ENCODE measurements around the gene DCUN1D2. TPM values are rescaled to one million over a fixed set of nuclear protein-coding genes. Genes with fewer than 3 reads are reported as not detected.
A peak's percentile ranks its signal among the peaks of the same experiment; 100 is the strongest.
"Not testable (repeated sequence)": the region's sequence is repeated elsewhere in the genome, so short reads cannot be mapped to it uniquely, and the experiment has no call there.

Gene DCUN1D2
- total and polyA plus RNA-seq, 3 experiments from 2014 or later = 8.8 to 16.8 (median 16.2) TPM

DNA sequence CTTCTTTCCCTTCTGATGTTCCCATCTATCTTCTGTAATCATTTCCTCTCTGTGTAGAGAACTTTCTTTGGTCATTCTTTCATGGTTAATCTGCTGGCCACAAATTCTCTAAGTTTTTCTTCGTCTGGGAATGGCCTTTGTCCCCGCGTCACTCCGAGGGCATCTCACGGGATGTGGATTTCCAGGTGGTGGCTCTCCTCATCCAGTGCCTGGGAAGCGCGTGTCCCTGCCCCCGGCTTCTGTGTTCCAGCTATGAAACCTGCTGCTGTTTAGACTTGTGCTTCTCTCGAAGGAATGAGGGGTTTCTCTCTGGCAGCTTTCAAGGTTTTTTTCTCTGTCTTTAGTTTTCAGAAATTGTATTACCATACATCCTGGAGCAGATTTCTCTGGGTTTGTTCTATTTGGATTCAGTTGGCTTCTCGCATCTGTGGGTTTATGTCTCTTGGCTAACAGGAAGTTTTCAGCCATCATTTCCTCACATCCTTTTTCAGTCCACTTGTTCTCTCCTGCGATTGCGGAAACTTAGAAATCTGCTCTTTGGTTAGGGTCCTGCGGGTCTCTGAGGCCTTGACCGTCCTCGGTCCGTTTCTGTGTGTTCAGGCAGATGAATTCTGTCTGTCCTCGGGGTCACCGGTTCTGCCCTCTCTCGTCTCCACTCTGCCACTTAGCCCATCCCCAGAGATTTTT, 36.9 kb upstream of the DCUN1D2 start:
- no peaks in the 10 kb centered on the region for H3K4me1 ChIP-seq (ENCODE audit: insufficient read depth, low read length)
- POLR2A ChIA-PET = no interaction called here
- no peaks in the 10 kb centered on the region for H3K27me3 Mint-ChIP-seq
- H3K27me3 ChIP-seq (ENCODE audit: insufficient read depth, low read length, poor library complexity, severe bottlenecking) = no peaks in the 10 kb centered on the region
- no peak overlapping the region for H3K4me3 Mint-ChIP-seq
- H3K36me3 Mint-ChIP-seq = peaks cover 5 to 76% (median 27%) of the 10 kb centered on the region in 3 donors
- no peak for DNase-seq
- CTCF ChIA-PET = no interaction called here
- H3K4me3 ChIP-seq (ENCODE audit: low read length) = no peak overlapping the region
- H3K27ac Mint-ChIP-seq = peak overlapping the region in 1 of 8 donors; percentile 61
- H3K36me3 ChIP-seq (ENCODE audit: insufficient read depth, low read length) = peaks cover 11% of the 10 kb centered on the region
- H3K4me1 Mint-ChIP-seq = peaks cover 5 to 8% (median 5%) of the 10 kb centered on the region in 3 donors
- no peaks in the 10 kb centered on the region for H3K9me3 ChIP-seq (ENCODE audit: low read length)
- H3K9me3 Mint-ChIP-seq = no peaks in the 10 kb centered on the region
- H3K27ac ChIP-seq (ENCODE audit: low read depth, low read length) = no peak overlapping the region

DNA sequence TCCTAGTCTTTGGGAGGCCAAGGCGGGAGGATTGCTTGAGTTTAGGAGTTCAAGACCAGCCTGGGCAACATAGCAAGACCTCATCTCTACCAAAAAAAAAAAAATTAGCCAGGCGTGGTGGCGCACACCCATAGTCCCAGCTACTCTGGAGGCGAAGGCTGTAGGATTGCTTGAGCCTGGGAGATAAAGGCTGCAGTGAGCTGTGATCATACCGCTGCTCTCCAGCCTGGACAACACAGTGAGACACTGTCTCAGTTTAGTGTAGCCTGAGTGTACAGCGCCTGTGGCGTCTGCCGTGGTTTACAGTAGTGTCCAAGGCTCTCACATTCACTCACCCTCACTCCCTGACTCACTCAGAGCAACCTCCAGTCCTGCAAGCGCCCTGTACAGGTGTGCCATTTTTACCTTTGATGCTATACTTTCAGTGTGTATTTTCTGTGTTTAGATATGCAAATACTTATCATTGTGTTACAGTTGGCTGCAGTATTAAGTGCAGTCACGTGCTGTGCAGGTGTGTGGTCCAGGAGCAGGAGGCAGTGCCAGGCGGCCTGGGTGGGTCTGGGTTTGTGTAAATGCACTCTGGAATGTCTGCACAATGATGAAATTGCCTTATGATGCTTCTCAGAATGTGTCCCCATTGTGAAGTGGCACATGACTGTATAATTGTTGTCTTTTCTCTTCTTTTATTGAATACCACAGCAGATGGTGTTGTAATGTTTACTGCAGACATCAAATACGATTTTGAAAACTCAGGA, 36.1 kb upstream of the DCUN1D2 start:
- CTCF ChIA-PET = no interaction called here
- H3K9me3 Mint-ChIP-seq = no peaks in the 10 kb centered on the region
- POLR2A ChIA-PET = no interaction called here
- Histone ChIP-seq H3K27me3 (ENCODE audit: insufficient read depth, low read length, poor library complexity, severe bottlenecking) (no peaks in the 10 kb centered on the region), H3K36me3 (ENCODE audit: insufficient read depth, low read length) (peaks cover 11% of the 10 kb centered on the region), H3K4me3 (ENCODE audit: low read length) (no peak overlapping the region), H3K9me3 (ENCODE audit: low read length) (no peaks in the 10 kb centered on the region), H3K4me1 (ENCODE audit: insufficient read depth, low read length) (no peaks in the 10 kb centered on the region), H3K27ac (ENCODE audit: low read depth, low read length) (no peak overlapping the region)
- H3K4me3 Mint-ChIP-seq = no peak overlapping the region
- H3K36me3 Mint-ChIP-seq = peaks cover 5 to 74% (median 27%) of the 10 kb centered on the region in 3 donors
- no peak overlapping the region for H3K27ac Mint-ChIP-seq
- peaks cover 5 to 8% (median 5%) of the 10 kb centered on the region in 3 donors for H3K4me1 Mint-ChIP-seq
- DNase-seq = no peak
- no peaks in the 10 kb centered on the region for H3K27me3 Mint-ChIP-seq

DNA sequence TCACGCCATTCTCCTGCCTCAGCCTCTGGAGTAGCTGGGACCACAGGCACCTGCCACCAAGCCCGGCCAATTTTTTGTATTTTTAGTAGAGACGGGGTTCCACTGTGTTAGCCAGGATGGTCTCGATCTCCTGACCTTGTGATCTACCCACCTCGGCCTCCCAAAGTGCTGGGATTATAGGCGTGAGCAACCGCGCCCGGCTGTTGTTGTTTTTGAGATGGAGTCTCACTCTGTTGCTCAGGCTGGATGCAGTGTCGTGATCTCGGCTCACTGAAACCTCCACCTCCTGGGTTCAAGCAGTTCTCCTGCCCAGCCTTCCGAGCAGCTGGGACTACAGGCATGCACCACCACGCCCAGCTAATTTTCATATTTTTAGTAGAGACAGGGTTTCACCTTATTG, 31.9 kb upstream of the DCUN1D2 start:
- H3K9me3 ChIP-seq (ENCODE audit: low read length); H3K27ac ChIP-seq (ENCODE audit: low read depth, low read length); H3K36me3 ChIP-seq (ENCODE audit: insufficient read depth, low read length); H3K4me3 Mint-ChIP-seq; DNase-seq; H3K27me3 ChIP-seq (ENCODE audit: insufficient read depth, low read length, poor library complexity, severe bottlenecking); H3K27me3 Mint-ChIP-seq; H3K9me3 Mint-ChIP-seq; POLR2A ChIA-PET; H3K27ac Mint-ChIP-seq; CTCF ChIA-PET; H3K4me3 ChIP-seq (ENCODE audit: low read length); H3K4me1 ChIP-seq (ENCODE audit: insufficient read depth, low read length): not testable (repeated sequence)
- peaks cover 13 to 22% (median 15%) of the 10 kb centered on the region in 3 donors for H3K4me1 Mint-ChIP-seq
- peaks cover 6 to 48% (median 20%) of the 10 kb centered on the region in 3 donors for H3K36me3 Mint-ChIP-seq

DNA sequence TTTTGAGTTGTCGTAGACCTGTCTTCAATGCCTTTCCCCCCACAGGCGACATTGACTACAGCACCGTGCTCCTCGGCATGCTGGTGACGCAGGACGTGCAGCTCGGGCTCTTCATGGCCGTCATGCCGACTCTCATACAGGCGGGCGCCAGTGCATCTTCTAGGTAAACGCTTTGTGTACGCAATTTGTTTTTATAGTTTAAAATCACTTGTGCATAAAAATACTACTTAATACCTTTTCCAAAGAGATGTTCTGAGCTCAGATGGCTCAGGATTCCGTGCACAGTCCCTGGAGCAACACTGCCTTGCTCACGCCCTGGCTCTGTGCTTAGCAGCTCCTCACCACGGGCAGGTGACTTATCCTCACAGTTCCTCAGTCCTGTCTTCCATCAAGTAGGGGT, 30.1 kb upstream of the DCUN1D2 start:
- Mint-ChIP-seq H3K4me1 (peaks cover 15 to 29% (median 18%) of the 10 kb centered on the region in 3 donors), H3K4me3 (no peak overlapping the region), H3K9me3 (no peaks in the 10 kb centered on the region), H3K27ac (peak overlapping the region in 1 of 8 donors; percentile 47), H3K36me3 (peaks cover 6 to 43% (median 15%) of the 10 kb centered on the region in 3 donors), H3K27me3 (no peaks in the 10 kb centered on the region)
- Histone ChIP-seq H3K27me3 (ENCODE audit: insufficient read depth, low read length, poor library complexity, severe bottlenecking) (no peaks in the 10 kb centered on the region), H3K4me1 (ENCODE audit: insufficient read depth, low read length) (no peaks in the 10 kb centered on the region), H3K27ac (ENCODE audit: low read depth, low read length) (no peak overlapping the region), H3K4me3 (ENCODE audit: low read length) (no peak overlapping the region), H3K9me3 (ENCODE audit: low read length) (no peaks in the 10 kb centered on the region), H3K36me3 (ENCODE audit: insufficient read depth, low read length) (peaks cover 7% of the 10 kb centered on the region)
- CTCF ChIA-PET = no interaction called here
- POLR2A ChIA-PET = no interaction called here
- DNase-seq = no peak

DNA sequence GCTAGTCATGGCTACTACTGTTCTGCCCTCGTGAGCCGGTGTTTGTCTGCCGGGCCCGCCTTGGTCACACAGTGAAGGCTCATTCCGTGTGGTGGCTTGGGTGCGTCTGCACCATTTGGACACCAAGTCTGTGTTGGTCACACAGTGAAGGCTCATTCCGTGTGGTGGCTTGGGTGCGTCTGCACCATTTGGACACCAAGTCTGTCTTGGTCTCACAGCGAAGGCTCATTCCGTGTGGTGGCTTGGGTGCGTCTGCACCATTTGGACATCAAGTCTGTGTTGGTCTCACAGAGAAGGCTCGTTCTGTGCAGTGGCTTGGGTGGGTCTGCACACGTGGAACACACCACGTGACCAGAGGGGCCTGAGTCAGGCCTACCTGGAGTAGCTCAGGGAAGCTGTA, 29.0 kb upstream of the DCUN1D2 start:
- Histone ChIP-seq H3K27ac (ENCODE audit: low read depth, low read length) (no peak overlapping the region), H3K9me3 (ENCODE audit: low read length) (no peaks in the 10 kb centered on the region), H3K4me1 (ENCODE audit: insufficient read depth, low read length) (no peaks in the 10 kb centered on the region), H3K4me3 (ENCODE audit: low read length) (no peak overlapping the region), H3K27me3 (ENCODE audit: insufficient read depth, low read length, poor library complexity, severe bottlenecking) (no peaks in the 10 kb centered on the region), H3K36me3 (ENCODE audit: insufficient read depth, low read length) (no peaks in the 10 kb centered on the region)
- peaks cover 9 to 37% (median 15%) of the 10 kb centered on the region in 3 donors for H3K36me3 Mint-ChIP-seq
- H3K4me3 Mint-ChIP-seq = no peak overlapping the region
- H3K27me3 Mint-ChIP-seq = no peaks in the 10 kb centered on the region
- ChIA-PET POLR2A (interaction anchor here (0.6 kb wide), 1 partner anchor 37 kb away, joined by 6 read pairs; no protein-coding TSS in a partner anchor), CTCF (no interaction called here)
- peaks cover 15 to 29% (median 20%) of the 10 kb centered on the region in 3 donors for H3K4me1 Mint-ChIP-seq
- peak overlapping the region in 1 of 8 donors; percentile 33 for H3K27ac Mint-ChIP-seq
- DNase-seq = no peak
- H3K9me3 Mint-ChIP-seq = no peaks in the 10 kb centered on the region

DNA sequence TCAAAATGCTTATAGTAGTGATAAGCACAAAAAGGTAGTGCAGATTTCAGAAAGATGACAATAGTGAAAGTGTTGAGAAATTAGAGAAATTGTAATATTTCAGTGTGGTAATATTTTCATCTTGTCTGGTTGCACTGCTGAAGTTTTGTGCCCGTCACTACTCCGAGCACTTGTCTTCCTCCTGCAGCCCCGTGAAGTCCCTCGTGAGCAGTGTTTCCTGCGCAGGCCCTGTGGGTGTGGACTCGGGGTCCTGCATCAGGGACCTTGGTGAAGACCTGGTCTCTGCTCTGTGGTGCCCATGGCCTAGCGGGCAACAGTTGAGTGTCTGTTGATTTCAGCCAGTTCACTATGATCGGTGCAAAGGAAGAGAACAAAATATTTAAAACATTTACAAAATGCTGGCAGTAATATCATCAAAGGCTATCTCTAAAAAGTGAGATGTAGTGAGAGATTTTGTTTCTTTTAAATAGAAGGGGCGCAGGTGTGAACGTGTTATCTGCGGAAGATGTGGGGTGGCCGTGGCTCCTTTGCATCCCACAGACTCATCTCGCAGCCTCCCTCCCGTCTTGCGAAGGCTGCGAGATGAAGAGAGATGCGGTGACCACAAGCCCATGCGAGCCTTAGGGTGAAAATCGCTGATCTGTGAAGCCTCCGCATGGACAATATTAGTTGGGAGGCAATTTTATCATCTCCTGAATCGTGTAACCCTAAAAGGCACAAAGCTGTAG, 27.7 kb upstream of the DCUN1D2 start:
- CTCF ChIA-PET = no interaction called here
- Mint-ChIP-seq H3K36me3 (peaks cover 9 to 37% (median 12%) of the 10 kb centered on the region in 3 donors), H3K4me3 (peak overlapping the region; percentile 34 to 72 (median 57))

DNA sequence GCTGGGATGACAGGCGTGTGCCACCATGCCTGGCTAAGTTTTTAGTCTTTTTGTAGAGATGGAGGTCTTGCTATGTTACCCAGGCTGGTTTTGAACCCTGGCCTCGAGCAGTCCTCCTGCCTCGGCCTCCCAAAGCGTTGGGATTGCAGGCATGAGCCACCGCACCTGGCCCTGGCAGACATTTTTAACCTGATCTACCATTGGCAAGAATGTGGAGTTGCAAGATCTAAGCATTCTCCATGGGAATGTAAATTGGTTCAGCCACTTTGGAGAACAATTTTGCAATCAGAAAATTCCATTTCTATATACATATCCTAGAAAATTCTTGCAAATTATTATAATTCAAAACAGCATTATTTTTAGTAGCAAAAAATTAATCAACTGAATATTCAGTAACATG, 24.3 kb upstream of the DCUN1D2 start:
- no peaks in the 10 kb centered on the region for H3K36me3 ChIP-seq (ENCODE audit: insufficient read depth, low read length)
- ChIA-PET POLR2A (no interaction called here), CTCF (no interaction called here)
- H3K27me3 Mint-ChIP-seq = no peaks in the 10 kb centered on the region
- no peaks in the 10 kb centered on the region for H3K9me3 Mint-ChIP-seq
- no peak overlapping the region for H3K27ac Mint-ChIP-seq
- no peak for DNase-seq
- no peaks in the 10 kb centered on the region for H3K4me1 ChIP-seq (ENCODE audit: insufficient read depth, low read length)
- no peak overlapping the region for H3K4me3 ChIP-seq (ENCODE audit: low read length)
- H3K27me3 ChIP-seq (ENCODE audit: insufficient read depth, low read length, poor library complexity, severe bottlenecking) = no peaks in the 10 kb centered on the region
- peaks cover 15 to 21% (median 17%) of the 10 kb centered on the region in 3 donors for H3K4me1 Mint-ChIP-seq
- no peaks in the 10 kb centered on the region for H3K9me3 ChIP-seq (ENCODE audit: low read length)
- no peak overlapping the region for H3K27ac ChIP-seq (ENCODE audit: low read depth, low read length)
- no peak overlapping the region for H3K4me3 Mint-ChIP-seq
- peaks cover 3 to 44% (median 12%) of the 10 kb centered on the region in 3 donors for H3K36me3 Mint-ChIP-seq

More for the DNA sequence above, 27.7 kb upstream of the DCUN1D2 start:
- Mint-ChIP-seq H3K27ac (peak overlapping the region in 3 of 8 donors; percentile 28 to 84 (median 40)), H3K27me3 (no peaks in the 10 kb centered on the region), H3K4me1 (peaks cover 15 to 22% (median 17%) of the 10 kb centered on the region in 3 donors), H3K9me3 (no peaks in the 10 kb centered on the region)
- no peaks in the 10 kb centered on the region for H3K9me3 ChIP-seq (ENCODE audit: low read length)
- POLR2A ChIA-PET = interaction anchor here (0.8 kb wide), 1 partner anchor 317 kb away, joined by 4 read pairs; no protein-coding TSS in a partner anchor
- H3K36me3 ChIP-seq (ENCODE audit: insufficient read depth, low read length) = no peaks in the 10 kb centered on the region
- H3K27ac ChIP-seq (ENCODE audit: low read depth, low read length) = no peak overlapping the region
- no peak for DNase-seq
- no peaks in the 10 kb centered on the region for H3K4me1 ChIP-seq (ENCODE audit: insufficient read depth, low read length)
- H3K4me3 ChIP-seq (ENCODE audit: low read length) = no peak overlapping the region
- no peaks in the 10 kb centered on the region for H3K27me3 ChIP-seq (ENCODE audit: insufficient read depth, low read length, poor library complexity, severe bottlenecking)

DNA sequence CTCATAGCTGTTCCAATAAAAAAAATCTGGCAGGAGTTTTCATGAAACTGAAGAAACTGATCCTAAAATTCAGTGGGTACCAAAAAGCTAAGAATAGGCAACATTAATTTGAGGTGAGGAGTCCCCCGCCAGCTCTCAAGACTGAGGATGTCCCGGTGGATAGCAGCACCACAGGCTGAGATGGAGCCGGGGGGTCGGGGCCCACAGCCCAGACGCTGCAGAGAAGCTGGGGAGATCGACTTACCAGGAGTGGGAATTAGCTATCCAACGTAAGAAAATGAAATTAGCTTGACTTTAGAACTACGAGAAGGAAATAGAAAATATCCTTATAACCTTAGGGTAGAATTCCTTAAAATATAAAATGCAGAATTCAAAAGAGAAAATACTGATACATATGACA, 23.2 kb upstream of the DCUN1D2 start:
- no peak overlapping the region for H3K4me3 Mint-ChIP-seq
- no peaks in the 10 kb centered on the region for H3K36me3 ChIP-seq (ENCODE audit: insufficient read depth, low read length)
- no peaks in the 10 kb centered on the region for H3K27me3 Mint-ChIP-seq
- peaks cover 3 to 47% (median 12%) of the 10 kb centered on the region in 3 donors for H3K36me3 Mint-ChIP-seq
- no peaks in the 10 kb centered on the region for H3K4me1 ChIP-seq (ENCODE audit: insufficient read depth, low read length)
- DNase-seq = no peak
- no peaks in the 10 kb centered on the region for H3K9me3 Mint-ChIP-seq
- no peak overlapping the region for H3K27ac ChIP-seq (ENCODE audit: low read depth, low read length)
- H3K4me3 ChIP-seq (ENCODE audit: low read length) = no peak overlapping the region
- ChIA-PET CTCF (no interaction called here), POLR2A (no interaction called here)
- H3K27me3 ChIP-seq (ENCODE audit: insufficient read depth, low read length, poor library complexity, severe bottlenecking) = no peaks in the 10 kb centered on the region
- no peaks in the 10 kb centered on the region for H3K9me3 ChIP-seq (ENCODE audit: low read length)
- peak overlapping the region in 1 of 8 donors; percentile 11 for H3K27ac Mint-ChIP-seq
- H3K4me1 Mint-ChIP-seq = peaks cover 15 to 21% (median 17%) of the 10 kb centered on the region in 3 donors
